Activated CD4-positive, CD25-positive, alpha-beta regulatory T cell treated with anti-CD3 and anti-CD28 coated beads, Interleukin-2, amount 50 U/mL, for 72 hours (primary cell): Measurements from ENCODE around the gene ETFDH.
"Not testable (repeated sequence)": the region's sequence is repeated elsewhere in the genome, so short reads cannot be mapped to it uniquely, and the experiment has no call there.

Source experiments
- DNase-seq: peaks from one replicate; pipeline ENCODE4 v3.0.0; 2021

Gene ETFDH

DNA sequence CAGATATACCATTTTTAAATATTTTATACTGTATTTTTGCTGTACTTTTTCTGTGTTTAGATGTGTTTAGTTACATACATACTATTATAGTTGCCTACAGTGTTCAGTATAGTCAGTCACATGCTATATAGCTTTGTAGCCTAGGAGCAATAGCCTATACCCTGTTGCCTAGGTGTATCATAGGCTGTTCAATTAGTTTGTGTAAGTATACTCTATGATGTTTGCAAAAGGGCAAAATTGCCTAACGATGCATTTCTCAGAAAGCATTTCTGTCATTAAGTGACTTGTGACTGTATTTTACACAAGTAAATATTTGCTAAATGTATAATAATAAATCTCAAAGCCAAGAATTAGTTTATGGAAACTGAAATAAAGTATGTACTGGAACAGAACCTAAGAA, 9.5 kb downstream of the ETFDH start:
- no peak for DNase-seq

DNA sequence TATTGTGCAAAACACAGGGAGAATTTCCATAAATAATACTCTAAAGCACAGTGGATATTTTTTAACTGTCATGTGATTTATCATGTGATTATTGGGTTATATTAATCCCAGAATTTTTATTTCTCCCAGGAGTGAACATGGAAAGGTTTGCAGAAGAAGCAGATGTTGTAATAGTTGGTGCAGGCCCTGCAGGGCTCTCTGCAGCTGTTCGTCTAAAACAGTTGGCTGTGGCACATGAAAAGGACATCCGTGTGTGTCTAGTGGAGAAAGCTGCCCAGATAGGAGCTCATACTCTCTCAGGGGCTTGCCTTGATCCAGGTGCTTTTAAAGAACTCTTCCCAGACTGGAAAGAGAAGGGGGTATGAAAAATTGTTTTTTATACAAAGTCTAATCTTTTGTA, 10.0 kb downstream of the ETFDH start:
- DNase-seq, result no peak

DNA sequence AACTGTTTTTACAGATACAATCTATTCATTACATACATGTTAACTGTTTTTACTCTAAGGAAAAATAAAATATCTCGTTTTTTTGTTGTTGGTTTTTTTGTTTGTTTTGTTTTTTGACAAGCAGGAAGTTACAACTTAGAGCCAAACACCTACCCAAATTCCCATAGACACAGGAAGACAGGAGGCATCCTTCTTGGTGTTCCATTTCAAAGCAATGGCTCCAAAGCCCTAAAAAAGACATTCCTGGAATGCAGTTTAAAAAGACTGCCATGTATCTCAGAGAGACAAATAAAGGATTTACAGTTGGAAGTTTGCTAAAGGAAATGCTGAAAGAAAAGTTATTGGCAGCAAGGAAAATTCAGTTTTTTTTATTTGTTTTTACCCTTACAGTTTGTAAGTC, 16.7 kb downstream of the ETFDH start:
- no peak for DNase-seq

DNA sequence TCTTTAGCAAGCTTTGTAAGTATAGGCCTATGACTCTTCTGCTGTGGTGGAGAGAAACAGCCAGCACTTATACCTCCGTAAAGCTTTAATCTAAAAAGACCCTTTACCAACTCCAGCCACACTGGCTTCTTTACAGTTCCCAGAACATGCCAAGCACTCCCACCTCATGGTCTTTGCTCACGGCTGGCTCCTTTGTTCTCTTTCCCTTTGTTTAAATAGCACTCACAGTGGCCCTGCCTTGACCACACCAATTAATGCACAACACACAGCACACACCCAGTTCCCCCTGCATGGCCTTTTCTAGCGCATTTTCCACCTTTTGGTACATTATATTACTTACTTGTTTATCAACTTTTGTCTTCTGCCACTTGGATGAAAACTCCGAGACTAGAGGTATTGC, 32.2 kb downstream of the ETFDH start:
- no peak for DNase-seq

DNA sequence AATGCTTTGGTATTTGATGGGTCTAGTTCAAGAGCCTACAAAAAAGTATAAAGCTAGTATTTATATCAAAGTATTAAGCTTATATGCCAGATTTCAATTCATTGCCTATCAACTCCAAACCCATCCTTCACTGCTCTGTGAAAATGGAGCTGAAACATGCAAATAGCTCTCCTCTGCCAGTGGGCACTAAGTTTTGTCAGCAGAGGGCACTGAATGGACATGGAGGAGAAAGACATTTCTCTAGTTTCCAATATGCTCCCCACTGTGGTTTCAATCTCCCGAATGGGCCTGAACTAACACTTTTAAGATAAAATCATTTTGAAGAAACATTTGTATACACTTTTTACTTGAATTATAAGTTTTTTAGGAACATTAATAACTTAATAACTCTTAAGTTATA, 38.7 kb downstream of the ETFDH start:
- no peak for DNase-seq

DNA sequence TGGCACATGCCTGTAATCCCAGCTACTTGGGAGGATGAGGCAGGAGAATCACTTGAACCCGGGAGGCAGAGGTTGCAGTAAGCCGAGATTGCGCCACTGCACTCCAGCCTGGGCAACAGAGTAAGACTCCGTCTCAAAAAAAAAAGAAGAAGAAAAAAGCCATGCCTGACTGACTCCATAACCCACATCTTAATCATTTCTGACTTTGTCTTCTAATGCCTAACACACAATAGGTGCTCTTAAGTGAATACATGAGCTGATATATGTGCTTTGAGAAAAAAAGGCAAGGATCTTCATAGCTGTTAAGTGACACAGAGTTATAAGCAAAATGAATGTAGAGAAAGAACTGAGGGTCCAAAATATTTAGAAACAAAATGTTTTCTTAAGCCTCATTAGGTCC, 40.5 kb downstream of the ETFDH start:
- DNase-seq, result not testable (repeated sequence)

DNA sequence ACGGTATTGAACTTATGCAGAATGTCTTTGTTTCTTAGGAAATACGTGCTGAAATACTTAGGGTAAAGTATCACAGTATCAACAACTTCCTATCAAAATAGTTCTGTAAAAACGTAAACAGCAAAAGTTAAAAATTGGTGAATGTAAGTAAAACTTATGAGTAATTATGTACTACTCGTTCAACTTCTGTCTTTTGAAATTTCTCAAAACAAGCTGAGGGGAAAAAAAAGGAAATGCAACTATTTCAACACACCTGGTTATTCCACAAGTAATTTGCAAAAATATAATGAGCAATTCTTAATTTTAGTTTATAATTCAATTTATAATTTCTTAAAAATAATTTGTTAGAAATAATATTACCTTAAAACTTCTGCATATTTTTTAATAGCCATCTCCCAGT, 42.8 kb downstream of the ETFDH start:
- no peak for DNase-seq

DNA sequence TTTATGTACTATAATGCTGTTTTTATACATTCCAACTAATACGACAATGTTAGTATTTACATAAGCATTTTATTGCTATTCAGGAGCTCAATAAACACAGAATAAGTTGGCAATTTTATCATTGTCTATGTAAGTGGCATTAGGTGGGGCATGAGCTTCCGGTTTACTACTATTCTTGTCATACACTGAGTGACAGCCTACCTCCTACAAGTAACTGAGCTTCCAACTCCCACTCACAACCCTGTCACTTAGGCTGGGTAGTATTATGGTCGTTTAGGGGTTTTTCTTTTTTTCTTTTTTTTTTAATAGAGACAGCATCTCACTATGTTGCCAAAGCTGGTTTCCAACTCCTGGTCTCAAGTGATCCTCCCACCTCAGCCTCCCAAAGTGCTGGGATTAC, 43.7 kb downstream of the ETFDH start:
- no peak for DNase-seq

DNA sequence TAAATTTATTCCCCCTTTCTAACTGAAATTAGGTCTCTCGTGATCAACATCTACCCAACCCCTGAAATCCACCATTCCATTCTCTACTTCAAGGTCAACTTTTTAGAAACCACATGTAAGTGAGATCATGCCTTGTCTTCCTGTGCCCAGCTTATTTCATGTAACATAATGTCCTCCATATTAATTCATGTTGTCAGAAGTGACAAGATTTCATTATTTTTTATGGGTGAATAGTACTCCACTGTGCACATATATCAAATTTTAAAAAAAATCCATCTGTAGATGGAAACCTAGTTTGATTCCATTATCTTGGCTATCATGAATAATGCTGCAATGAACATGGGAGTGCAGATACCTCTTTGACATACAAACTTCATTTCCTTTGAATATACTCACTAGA, 49.6 kb downstream of the ETFDH start:
- no peak for DNase-seq

DNA sequence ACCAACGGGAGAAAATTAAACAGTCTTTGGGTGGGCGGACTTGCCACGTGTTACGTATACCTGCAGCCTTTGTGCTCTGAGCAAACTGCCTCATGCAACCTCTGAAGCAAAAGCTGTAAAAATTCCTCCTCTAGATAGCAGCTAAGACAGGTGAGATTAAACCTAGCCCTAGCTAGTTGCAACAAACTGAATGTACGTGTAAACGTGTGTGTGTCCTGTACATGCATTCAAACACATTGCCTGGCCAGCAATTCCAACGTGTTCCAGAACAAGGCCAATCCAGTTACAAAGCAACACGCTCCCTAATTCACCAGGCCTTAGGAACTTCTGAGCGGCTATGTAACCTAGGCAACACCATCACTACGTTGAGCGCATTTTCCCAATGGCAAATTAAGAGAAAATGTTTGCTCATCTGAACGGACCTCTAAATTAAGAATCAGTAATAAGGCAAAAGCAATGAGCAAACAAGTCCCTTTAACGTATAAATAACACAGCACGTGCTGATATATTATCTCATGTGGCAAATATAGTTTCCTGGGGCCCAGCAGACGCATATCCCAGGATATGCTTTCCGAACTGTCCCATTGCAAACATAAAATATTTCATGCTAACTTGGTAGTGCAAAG, 50.3 kb downstream of the ETFDH start:
- DNase-seq, result no peak

DNA sequence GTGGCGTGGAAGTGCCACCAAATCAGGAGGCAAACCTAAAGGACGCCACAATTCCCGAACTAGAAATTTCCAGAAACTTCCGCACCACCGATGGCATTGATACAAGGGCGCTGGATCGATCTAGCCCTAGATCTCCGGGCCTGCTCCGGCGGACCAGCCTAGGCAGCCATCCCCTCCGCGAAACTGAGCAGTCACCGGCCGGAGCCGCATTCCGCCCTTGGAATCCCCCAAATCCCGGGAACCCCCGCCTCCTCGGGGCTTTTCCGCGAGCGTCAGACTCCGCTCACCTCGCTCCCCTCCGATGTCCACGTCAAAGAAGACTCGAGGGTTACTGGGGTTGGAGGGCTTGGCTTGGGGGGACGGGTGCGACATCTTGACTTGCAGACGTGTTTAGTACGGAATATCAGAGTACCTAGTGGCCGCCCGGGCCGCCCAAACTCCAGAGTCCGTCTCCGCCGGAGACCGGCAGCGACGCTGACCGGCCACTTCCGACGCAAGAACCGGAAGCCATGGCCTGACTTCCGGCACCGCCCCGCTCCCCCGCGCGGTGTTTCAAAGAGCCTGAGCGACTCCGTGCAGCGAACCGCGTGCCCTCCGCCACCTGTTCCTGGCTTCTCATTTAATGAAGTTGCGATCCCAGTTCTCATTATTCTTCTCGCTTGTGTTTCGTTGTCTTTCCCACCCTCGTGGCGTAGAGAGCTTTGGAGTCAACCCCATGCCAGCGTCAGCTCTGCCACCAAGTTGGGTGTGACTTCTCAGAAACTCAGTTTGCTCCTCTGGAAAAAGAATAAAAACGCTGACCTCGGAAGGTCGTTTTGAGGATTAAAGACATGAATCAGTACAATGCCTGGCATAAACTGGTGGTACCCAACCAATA, 51.1 kb downstream of the ETFDH start, which contains the start of gene PPID:
TSS of gene PPID (minus strand) at position 480 of the 877 bp plus-strand sequence. CDS start at position 372, 108 bp downstream.
- DNase-seq, result peak; percentile 83

DNA sequence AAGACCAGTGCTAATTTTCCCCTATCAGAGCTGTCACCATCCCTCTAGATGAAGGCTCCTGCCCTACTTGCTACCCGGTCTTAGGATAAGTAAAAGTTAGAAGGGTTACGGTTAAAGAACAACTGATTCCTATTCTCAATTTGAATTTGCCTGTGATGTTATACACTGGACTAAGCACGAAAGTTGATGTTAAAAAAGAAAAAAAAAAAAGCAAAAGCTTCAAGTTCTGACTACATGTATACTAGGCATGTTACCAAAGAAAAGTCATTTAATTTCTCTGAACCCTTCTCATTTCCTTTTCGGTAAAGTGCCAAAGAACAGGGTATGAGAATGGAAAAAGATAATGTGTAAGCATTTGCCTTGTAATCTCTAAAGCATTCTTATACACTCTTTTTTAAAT, 52.5 kb downstream of the ETFDH start:
- no peak for DNase-seq

DNA sequence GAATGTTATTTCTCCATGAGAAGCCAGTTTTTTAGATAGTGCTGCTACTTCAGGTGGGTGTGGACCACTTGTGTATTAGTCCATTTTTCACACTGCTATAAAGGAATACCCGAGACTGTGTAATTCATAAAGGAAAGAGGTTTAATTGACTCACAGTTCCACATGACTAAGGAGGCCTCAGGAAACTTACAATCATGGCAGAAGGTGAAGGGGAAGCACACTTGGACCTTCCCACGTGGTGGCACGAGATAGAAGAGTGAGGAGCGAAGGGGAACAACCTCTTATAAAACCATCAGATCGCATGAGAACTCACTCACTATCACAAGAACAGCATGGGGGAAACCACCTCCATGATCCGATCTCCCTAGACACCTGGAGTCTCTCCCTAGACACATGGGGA, 54.5 kb downstream of the ETFDH start:
- no peak for DNase-seq

DNA sequence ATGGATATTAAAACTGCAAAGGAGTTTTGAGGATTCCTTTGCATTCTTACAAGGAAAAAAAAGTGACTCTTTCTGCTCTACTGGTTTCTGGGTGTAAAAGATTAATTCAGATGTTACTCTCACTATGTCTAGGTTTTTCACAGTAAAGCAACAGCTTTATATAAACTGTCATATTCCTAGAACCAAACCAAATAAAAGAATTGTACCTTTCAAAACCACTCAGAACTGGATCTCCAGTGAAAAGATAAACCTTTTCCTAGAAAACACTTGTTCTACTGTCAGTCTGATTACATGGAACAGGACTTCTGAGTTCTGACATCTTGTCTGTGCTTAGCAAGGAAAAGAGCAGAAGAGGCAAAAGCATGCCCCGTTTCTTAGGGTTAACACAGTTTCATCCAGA, 56.1 kb downstream of the ETFDH start:
- DNase-seq, result no peak

DNA sequence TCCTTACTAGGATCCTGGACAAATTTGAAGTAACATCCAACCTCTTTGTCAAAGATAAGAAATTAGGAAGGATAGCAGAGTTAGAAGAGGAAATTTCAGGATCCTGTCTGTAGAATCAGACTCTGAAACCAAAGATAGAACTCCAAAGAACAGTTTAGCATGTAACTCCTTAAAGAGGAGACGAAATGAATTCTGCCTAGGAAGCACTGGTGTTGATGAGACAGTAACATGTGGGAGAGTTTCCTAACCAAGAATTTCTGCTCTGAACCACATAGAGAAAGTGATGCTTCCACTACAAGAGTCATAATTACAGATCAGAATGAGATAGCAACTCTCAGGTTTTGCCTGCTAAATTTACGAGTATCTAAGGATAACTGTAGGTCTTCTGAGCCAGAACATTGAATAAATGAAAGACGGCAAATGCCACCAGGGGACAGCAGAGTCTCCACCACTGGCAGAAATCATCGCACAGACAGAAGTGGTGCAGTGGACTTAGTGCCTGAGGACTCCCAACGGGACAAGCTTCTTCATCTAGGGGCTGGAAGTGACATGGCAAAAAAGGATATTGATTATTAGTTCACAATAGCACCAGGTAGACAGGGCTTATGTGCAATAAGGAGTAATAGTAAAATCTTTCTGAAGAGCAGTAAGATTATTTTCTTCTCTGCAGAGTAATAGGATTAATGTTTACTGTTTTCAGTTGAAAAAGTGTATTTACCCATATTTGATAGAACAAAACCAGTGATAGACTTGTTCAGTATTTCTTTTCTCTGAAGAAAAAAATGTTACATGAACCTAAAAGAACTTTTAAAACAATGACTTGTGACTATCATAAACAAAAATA, 57.8 kb downstream of the ETFDH start:
- no peak for DNase-seq

DNA sequence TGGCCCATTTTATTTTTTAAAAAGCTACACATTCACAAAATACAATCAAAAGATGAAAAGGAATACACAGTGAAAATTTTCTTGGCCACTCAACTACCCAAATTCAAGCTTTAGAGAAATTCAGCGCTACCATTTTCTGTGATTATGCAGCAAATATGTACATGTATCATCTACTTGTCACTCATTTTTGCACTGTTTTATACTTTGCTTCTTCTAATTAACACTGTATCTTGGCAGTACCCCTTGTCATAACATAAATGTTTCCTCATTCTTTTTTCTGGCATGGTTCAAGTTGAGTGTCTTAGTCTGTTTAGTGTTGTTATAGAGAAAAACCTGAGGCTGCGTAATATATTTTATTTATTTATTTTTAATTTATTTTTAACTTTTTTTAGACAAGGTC, 66.8 kb downstream of the ETFDH start:
- no peak for DNase-seq

DNA sequence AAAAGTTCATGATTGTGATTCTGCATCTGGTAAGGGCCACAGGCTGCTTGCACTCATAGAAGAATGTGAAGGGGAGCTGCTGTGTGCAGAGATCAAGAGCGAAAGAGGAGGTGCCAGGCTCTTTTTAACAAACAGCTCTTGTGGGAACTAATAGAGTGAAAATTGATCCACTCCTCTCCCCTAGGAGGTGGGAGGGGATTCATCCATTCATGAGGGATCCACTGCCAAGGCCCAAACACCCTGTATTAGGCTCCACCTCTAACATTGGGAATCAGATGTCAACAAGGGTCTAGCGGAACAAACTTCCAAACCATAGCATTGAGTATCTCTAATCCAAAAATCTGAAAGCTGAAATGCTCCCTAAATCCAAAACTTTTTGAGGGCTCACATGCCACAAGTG, 67.5 kb downstream of the ETFDH start:
- no peak for DNase-seq

DNA sequence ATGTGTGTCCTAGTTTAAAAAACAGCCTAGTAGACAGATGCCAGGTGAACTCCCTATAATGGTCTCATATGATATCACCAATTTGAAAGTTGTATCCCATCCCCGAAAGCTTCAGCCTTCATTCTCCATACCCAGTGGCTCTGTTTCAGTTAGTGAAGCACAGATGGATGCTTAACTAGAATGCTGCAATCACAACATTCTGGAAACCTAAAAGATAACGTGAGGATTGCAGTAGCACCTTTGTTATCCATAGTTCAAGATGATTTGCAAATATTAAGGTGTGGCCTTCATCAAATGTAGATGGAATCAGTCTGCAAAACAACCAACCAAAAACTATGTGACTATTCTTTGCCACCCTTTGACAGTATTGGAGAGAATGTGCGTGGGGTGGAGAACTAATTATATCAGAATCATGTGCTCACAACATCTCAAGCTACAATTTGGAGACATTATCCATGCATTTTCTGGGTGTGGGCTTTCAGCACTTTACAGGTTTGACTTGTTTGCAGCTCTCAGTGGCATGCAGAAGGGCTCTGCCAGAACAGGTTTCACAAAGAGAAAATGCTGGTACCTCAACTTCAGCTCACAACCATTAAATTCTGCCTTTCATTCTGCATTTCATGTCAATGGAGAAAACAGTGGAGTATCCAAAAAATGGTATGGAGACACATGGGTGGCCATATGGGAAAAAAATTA, 69.4 kb downstream of the ETFDH start:
- no peak for DNase-seq

DNA sequence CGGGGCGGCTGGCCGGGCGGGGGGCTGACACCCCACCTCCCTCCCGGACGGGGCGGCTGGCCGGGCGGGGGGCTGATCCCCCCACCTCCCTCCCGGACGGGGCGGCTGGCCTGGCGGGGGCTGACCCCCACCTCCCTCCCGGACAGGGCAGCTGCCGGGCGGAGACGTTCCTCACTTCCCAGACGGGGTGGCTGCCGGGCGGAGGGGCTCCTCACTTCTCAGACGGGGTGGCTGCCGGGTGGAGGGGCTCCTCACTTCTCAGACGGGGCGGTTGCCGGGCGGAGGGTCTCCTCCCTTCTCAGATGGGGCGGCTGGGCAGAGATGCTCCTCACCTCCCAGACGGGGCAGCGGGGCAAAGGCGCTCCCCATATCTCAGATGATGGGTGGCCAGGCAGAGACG, 74.4 kb downstream of the ETFDH start:
- DNase-seq, result not testable (repeated sequence)

DNA sequence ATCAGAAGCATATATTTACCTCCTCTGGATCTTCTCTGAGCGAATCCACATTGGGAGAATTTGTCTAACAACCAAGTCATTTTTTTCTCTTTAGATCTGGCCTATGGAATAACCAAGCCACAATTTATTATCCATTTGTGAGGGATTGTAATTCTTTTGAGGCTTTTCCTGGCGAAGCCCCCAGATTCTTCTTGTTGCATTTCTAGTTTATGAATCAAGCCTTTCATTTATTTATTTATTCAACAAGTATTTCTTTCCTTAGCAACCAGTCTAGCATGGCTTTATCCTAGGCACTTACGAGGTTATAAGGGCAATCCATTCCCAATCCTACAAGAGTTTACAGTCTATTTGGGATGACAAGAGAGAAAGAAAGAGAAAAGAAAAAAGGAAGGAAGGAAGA, 78.3 kb downstream of the ETFDH start:
- DNase-seq, result no peak

DNA sequence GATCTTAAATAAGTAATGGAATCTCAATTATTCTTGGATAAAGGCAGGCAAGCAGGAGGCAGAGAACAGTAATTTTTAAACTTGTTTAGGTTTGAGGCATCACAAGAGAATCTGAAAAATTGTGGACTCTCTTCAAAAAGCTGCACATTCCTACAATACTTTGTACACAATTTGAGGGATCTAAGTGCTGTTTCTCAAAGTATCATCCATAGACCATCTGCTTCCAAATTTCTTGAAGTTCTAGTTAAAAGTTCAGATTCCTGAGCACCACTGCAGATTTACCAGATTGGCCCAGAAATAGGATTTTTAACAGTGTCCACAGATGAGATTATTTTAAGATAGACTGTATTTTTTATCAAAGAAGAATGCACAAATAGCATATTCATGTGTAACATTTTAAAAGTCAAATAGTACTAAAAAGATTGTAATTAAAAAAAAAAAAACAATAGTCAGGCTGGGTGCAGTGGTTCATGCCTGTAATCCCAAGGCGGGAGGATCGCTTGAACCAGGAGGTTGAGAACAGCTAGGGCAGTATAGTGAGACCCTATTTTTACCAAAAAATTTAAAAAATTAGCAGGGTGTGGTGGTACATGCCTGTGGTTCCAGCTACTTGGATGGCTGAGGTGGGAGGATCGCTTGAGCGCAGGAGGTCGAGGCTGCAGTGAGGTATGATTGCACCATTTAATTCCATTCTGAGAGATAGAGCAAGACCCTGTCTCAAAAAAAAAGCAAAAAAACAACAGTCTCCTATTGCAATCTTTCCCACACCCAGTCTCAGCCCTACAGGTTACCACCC, 82.5 kb downstream of the ETFDH start:
- DNase-seq, result no peak

DNA sequence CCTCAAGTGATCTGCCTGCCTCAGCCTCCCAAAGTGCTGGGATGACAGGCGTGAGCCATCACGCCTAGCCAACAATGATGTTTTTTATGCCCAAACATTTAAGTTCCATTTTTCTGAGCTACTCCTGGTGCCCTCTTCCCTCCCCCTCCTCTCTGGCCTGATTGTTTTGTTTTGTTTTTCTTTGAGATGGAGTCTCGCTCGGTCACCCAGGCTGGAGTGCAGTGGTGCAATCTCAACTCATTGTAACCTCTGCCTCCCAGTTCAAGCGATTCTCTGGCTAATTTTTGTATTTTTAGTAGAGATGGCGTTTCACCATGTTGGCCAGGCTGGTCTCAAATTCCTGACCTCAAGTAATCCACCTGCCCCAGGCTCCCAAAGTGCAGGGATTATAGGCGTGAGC, 83.7 kb downstream of the ETFDH start:
- not testable (repeated sequence) for DNase-seq
